Activated CD4-positive, alpha-beta T cell treated with anti-CD3 and anti-CD28 coated beads, Interleukin-2, amount 50 U/mL, for 48 hours (primary cell): ENCODE measurements around the gene AFF4.
"Not testable (repeated sequence)": the region's sequence is repeated elsewhere in the genome, so short reads cannot be mapped to it uniquely, and the experiment has no call there.

Experiments used
- DNase-seq, 2 experiments: peaks; one replicate each; pipeline ENCODE4 v3.0.0-alpha.2; 2020

AFF4 gene

DNA sequence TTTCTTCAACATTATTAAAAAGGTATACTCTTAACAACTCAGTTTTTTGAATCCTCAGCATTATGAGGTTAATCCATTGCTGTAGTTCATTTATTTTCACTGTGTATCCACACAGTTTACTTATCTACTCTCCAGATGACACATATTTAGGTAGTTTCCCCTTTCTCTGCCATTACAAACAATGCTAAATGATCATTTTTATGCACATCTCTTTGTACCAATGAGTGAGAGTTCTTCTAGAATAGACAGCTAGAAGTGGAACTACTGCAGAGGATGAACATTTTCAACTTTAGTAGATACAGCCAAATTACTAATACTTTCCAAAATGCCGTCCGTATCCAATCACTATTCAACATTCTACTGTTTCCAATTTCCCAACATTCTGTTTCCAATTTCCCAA, 11.5 kb downstream of the AFF4 start:
- DNase-seq = no peak

DNA sequence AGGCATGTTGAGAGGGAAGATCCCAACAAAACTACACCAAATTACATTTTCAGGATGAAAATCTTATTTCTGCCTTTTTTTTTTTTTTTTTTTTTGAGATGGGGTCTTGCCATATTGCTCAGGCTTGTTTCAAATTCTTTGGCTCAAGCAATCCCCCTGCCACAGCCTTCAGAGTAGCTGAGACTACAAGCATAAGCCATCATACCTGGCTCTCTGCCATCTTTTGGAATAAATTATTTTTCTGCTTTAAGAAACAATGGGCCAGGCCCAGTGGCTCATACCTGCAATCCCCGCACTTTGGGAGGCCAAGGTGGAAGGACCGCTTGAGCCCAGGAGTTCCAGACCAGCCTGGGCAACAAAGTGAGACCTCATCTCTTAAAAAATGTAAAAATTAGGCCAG, 14.3 kb downstream of the AFF4 start:
- DNase-seq = no peak

GRCh38 chr5:132947671-132948070, 15.8 kb downstream of the AFF4 start:
- DNase-seq = no peak

- DNase-seq = not testable (repeated sequence)
These were observed 18.1 kb downstream of the AFF4 start for GRCh38 chr5:132945315-132945714.

GRCh38 chr5:132943362-132944022, 19.9 kb downstream of the AFF4 start:
- DNase-seq = no peak

- DNase-seq = no peak
These were observed 22.1 kb downstream of the AFF4 start for GRCh38 chr5:132941331-132941730.

GRCh38 chr5:132928062-132928407, 35.4 kb downstream of the AFF4 start:
- no peak for DNase-seq

GRCh38 chr5:132927355-132928061, 35.9 kb downstream of the AFF4 start:
- no peak for DNase-seq

DNA sequence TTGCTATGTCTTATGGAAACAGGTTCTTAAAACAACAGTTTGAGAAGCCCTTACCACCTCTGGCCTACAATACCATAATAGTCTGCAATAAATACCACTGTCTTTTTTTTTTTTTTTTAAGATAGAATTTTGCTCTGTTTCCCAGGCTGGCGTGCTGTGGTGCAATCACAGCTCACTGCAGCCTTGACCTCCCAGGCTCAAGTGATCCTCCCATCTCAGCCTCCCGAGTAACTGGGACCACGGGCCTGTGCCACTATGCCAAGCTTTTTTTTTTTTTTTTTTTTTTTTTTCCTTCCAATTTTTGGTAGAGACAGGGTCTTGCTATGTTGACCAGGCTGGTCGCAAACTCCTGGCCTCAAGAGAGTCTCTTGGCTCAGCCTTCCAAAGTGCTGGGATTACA, 37.0 kb downstream of the AFF4 start:
- no peak for DNase-seq

DNA sequence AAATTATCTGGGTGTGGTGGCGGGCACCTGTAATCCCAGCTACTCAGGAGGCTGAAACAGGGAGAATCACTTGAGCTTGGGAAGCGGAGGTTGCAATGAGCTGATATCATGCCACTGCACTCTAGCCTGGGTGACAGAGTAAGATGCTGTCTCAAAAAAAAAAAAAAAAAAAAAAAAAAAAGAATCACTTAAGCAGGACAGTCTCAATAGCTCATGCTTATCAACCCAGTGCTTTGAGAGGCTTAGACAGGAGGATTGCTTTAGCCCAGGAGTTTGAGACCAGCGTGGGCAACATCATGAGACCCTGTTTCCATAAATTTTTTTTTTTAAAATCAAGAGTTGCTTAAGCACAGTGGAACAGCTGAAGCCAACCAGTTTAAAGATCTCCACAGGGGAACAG, 47.3 kb downstream of the AFF4 start:
- no peak for DNase-seq

DNA sequence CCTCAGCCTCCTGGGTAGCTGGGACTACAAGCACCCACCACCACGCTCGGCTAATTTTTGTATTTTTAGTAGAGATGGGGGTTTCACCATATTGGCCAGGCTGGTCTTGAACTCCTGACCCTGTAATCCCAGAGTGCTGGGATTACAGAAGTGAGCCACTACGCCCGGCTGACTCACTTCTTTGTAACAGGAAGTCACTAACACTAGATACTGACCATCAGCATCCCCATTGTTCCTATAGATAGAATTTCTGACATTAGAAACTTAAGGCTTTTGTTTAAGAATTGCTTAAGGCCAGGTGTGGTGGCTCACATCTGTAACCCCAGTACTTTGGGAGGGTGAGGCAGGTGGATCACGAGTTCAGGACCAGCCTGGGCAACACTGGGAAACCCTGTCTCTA, 47.8 kb downstream of the AFF4 start:
- DNase-seq = no peak

DNA sequence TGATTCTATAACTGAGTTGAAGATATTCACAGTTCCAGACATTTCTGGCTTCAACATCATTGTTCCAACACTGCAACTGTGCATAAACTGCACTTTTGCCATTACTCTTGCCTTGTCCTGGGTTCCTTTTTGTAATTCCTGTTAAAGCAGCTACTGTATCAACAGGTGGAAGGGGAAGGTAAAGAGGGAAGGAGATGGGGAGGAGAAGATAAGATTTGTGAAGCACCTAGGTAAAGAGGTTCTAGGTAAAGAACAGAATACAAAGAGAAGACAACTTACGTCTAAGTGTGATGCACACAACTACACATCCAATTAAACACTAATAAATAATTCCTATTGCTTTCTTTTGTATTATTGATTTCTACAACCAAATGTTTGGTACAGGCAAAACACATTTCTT, 53.7 kb downstream of the AFF4 start:
- DNase-seq = no peak

DNA sequence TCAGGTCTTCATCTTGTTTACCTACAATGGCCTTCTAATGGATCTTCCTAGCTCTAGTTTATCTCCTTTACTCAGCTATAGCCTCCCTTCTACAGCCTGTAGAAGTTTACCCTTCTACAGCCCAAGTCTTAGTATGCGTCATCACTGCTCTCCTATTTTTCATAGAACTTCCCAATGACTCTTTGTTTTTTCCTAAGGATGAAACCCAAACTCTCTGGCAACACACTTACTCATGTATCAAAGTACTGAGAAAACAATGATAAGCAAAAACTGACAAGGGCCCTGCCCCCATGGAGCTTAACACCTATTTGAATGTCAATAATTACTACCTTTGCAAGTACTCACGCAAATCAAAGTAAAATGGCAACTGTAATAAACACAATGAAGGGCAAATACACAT, 56.3 kb downstream of the AFF4 start:
- DNase-seq = no peak

GRCh38 chr5:132905938-132906337, 57.5 kb downstream of the AFF4 start:
- no peak for DNase-seq

DNA sequence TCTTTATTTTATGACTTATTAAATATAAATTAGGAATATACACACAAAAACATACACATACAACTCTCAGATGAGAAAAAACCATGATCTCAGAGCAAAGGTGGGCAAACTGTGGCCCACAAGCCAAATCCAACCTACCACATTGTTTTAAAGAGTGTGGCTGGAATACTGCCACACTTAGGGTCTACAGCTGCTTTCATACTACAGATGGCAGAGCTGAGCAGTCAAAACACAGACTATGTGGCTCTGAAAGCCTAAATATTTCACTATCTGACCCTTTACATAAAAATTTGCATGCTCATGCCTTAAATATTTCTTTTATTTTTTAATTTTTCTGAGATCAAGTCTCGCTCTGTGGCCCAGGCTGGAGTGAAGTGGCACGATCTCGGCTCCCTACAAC, 61.7 kb downstream of the AFF4 start:
- DNase-seq = no peak

DNA sequence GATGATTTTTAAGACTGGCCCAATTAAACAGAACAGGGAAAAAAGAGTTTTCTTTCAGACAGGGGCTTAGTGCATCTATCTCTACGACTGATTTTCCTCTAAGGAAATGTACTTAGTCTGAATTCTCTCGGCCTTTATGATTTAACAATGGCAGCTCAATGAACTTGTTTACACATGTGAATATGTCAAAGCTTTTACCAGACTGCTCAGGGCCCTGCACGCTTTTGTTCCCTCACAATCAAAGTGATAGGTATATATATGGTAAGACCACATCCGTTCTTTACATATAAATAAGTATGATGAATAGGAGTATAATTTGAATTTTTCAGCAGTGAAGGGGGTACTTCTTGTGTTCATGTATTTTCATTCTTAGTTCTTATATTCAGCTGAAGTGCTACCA, 62.4 kb downstream of the AFF4 start:
- no peak for DNase-seq

- DNase-seq = no peak
These were observed 65.3 kb downstream of the AFF4 start for GRCh38 chr5:132898094-132898493.

DNA sequence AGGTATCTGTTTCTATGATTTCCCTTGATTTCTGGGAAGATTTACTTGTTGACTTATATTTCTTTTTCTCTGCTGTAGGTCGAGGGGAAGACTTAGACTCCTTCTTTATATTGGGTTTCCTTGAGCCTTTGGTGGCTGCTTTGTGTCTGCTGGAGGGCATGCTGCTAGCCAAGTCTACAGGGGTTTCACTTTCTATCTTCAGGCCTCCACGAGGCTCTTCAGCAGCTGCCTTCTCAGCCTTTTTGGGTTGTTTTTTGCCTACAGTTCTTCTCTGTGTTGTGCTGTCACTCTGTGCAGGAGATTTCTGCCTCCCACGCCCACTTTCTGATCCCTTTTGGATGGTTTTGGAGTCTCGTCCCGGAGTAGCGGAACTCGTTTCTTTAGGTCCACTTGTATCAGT, 66.7 kb downstream of the AFF4 start:
- no peak for DNase-seq

GRCh38 chr5:132895719-132896305, 67.6 kb downstream of the AFF4 start:
- DNase-seq = no peak

DNA sequence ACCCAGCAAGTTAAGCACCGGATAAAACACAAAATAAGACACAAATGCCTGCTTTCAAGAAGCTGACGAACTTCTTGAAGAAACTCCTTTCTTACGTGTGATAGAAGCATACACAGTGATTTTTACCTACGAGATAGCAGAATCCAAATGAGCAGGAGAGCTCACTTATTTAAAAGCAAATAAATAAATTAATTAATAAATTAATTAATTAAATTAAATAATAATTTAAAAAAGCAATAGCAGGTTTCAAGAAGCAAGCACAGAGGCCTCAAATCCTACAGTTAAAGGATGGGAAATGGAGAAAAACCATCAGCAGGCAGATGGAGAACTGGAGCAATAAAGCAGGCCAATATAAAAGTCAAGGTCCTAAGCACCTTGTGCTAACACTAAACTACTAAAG, 72.6 kb downstream of the AFF4 start:
- DNase-seq = no peak

- no peak for DNase-seq
These were observed 73.9 kb downstream of the AFF4 start for GRCh38 chr5:132889501-132889900.

DNA sequence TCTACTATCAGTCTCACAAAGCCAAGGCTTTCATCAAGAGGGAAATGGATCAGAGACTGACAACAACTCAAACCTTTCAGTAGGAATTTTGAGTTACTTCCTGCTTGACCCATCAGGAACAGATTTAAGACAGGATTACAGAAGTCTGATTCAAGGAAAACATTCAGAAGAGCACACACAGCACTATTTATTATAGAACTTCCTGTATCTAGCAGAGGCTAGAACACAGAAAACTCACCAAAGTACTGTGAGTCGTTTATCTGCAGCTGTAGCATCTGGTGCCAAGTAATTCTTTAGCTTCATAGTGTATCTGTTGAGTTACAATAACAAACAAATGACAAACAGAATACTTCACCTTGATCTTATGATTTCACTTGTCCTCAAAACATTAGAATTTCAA, 76.2 kb downstream of the AFF4 start:
- DNase-seq = no peak

GRCh38 chr5:132886064-132886823, 77.2 kb downstream of the AFF4 start:
- DNase-seq = no peak

- DNase-seq = no peak
These were observed 78.9 kb downstream of the AFF4 start for GRCh38 chr5:132884548-132884947.
